Stimulated activated effector memory CD8-positive, alpha-beta T cell treated with anti-CD3 and anti-CD28 coated beads, Interleukin-12 subunit alpha, Interleukin-12 subunit beta, amount 100 ng/mL, for 72 hours (primary cell): ENCODE measurements around the gene DCLK1.

Source experiments
- ATAC-seq: fragments of 150-1000 bp; cut with Tn5 transposase; 2 replicates; pipeline ENCODE4 v1.10.0; 2021
- DNase-seq, 2 donors: peaks; one replicate each; pipeline ENCODE4 v3.0.0; 2021 to 2022; ENCODE audit warnings: low spot score in 2 of 2
- H3K27ac Mint-ChIP-seq: one replicate; pipeline ENCODE4 v1.8.0; 2022; ENCODE audit warnings: mild to moderate bottlenecking, mixed read lengths
- H3K36me3 Mint-ChIP-seq: one replicate; pipeline ENCODE4 v1.8.0; 2022; ENCODE audit warnings: mild to moderate bottlenecking, mixed read lengths
- H3K4me1 Mint-ChIP-seq: one replicate; pipeline ENCODE4 v1.8.0; 2022; ENCODE audit warnings: mixed read lengths
- H3K4me3 Mint-ChIP-seq: one replicate; pipeline ENCODE4 v1.8.0; 2022; ENCODE audit warnings: mild to moderate bottlenecking, mixed read lengths
- H3K9me3 Mint-ChIP-seq: one replicate; pipeline ENCODE4 v1.8.0; 2022; ENCODE audit warnings: mixed read lengths

Gene DCLK1

GRCh38 chr13:35857769-35858168 is 273.4 kb downstream of the DCLK1 start:
- Mint-ChIP-seq H3K4me3 (no peak overlapping the region), H3K4me1 (no peaks in the 10 kb centered on the region), H3K9me3 (peaks cover 16% of the 10 kb centered on the region), H3K36me3 (no peaks in the 10 kb centered on the region), H3K27ac (no peak overlapping the region)
- no peak for DNase-seq
- no peak for ATAC-seq

GRCh38 chr13:35856721-35857364 is 274.3 kb downstream of the DCLK1 start:
- DNase-seq (no peak), ATAC-seq (no peak)
- no peaks in the 10 kb centered on the region for H3K4me1 Mint-ChIP-seq
- no peaks in the 10 kb centered on the region for H3K36me3 Mint-ChIP-seq
- no peak overlapping the region for H3K27ac Mint-ChIP-seq
- H3K4me3 Mint-ChIP-seq = no peak overlapping the region
- peaks cover 8% of the 10 kb centered on the region for H3K9me3 Mint-ChIP-seq

- Mint-ChIP-seq H3K9me3 (peaks cover 10% of the 10 kb centered on the region), H3K36me3 (no peaks in the 10 kb centered on the region), H3K27ac (no peak overlapping the region), H3K4me3 (no peak overlapping the region), H3K4me1 (no peaks in the 10 kb centered on the region)
- ATAC-seq (no peak), DNase-seq (no peak)
Observed at GRCh38 chr13:35856084-35856483, 275.1 kb downstream of the DCLK1 start.

DNA sequence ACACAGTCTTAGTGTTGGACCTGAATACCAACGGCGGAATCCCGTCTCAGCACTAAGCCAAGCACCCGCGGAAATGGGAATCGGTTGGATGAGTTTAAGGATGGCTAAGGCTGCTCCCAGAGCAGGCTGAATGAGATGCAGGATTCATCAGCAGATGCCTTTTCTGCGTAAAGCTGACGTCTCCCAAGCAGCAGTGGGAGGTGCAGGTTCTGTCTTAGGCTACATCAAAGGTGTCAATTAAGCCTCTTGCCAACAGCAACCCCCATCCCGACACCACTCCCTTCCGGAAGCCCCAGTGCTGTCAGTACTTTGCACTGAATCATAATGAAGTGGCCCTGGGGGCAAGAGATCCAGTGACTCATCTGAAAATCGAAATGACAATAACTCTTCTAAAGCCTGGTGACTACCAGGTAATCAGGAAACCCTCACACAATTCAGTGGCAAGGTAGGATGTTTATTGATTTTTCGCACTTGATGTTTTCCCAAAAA is 275.6 kb downstream of the DCLK1 start:
- ATAC-seq = no peak
- no peaks in the 10 kb centered on the region for H3K36me3 Mint-ChIP-seq
- H3K9me3 Mint-ChIP-seq = peaks cover 7% of the 10 kb centered on the region
- H3K4me3 Mint-ChIP-seq = no peak overlapping the region
- no peak overlapping the region for H3K27ac Mint-ChIP-seq
- no peak for DNase-seq
- H3K4me1 Mint-ChIP-seq = no peaks in the 10 kb centered on the region

DNA sequence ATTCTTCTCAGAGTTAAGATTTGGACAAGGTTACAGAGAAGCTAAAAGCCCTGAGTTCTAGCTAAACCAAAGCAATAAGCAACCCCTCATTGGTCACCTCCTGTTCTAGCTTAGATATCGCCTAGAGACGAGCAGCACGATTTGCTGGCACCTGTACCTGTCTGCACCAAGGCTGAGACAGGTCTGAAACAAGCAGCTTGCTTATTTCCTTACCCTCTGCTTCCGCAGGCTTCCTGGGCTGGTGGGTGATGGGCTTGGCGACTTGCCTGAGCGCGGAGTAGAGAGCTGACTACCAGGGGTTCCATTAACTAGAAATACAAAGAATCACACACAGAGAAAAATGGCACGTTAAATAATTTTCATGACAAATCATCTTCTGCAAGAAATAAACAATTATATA is 276.9 kb downstream of the DCLK1 start:
- Mint-ChIP-seq H3K36me3 (no peaks in the 10 kb centered on the region), H3K27ac (no peak overlapping the region), H3K9me3 (peaks cover 6% of the 10 kb centered on the region), H3K4me1 (no peaks in the 10 kb centered on the region), H3K4me3 (no peak overlapping the region)
- ATAC-seq (no peak), DNase-seq (no peak)

DNA sequence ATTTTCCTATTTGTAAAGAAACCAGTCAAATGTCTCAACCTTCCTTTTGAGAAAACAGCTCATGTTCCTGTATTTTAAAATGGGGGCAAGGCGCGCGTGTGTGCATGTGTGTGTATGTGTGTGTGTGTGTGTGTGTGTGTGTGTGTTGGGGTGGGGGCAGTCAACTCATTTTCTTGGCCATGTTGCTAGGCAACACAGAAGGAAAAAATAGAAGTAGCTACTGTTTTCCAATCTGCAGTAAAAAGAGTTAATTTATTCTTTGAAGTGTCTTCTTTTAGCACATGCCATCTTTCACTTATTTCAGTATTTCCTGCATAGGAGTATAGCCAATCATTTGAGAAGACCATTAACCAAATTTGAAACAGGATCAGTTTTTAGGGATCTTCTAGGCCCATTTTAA is 279.3 kb downstream of the DCLK1 start:
- H3K4me1 Mint-ChIP-seq = no peaks in the 10 kb centered on the region
- H3K9me3 Mint-ChIP-seq = peaks cover 2% of the 10 kb centered on the region
- DNase-seq (no peak), ATAC-seq (no peak)
- H3K27ac Mint-ChIP-seq = no peak overlapping the region
- H3K36me3 Mint-ChIP-seq = no peaks in the 10 kb centered on the region
- no peak overlapping the region for H3K4me3 Mint-ChIP-seq

DNA sequence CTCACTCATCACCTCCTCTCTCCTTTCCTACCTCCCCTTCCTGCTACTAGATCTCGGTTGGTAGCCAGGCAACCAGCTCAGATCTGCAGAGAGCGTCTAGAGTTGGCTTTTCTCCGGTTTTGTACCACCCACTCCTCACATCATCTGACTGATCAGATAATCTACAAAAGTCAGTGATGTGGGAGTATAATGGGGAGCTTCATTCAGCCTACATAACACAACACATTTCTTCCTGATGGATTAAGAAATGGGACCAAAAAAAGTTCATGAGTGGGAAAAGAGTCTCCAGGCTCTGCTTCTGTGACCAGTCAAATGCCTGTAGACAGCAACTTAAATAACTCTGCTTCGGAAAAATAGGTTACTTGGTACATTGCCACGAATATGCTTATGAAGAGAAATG is 279.8 kb downstream of the DCLK1 start:
- Mint-ChIP-seq H3K36me3 (no peaks in the 10 kb centered on the region), H3K4me1 (no peaks in the 10 kb centered on the region), H3K9me3 (peaks cover 2% of the 10 kb centered on the region), H3K27ac (no peak overlapping the region), H3K4me3 (no peak overlapping the region)
- DNase-seq (no peak), ATAC-seq (no peak)

GRCh38 chr13:35850569-35850968 is 280.6 kb downstream of the DCLK1 start:
- DNase-seq = no peak
- Mint-ChIP-seq H3K4me1 (no peaks in the 10 kb centered on the region), H3K4me3 (no peak overlapping the region), H3K36me3 (no peaks in the 10 kb centered on the region), H3K27ac (no peak overlapping the region), H3K9me3 (peaks cover 2% of the 10 kb centered on the region)
- no peak for ATAC-seq

DNA sequence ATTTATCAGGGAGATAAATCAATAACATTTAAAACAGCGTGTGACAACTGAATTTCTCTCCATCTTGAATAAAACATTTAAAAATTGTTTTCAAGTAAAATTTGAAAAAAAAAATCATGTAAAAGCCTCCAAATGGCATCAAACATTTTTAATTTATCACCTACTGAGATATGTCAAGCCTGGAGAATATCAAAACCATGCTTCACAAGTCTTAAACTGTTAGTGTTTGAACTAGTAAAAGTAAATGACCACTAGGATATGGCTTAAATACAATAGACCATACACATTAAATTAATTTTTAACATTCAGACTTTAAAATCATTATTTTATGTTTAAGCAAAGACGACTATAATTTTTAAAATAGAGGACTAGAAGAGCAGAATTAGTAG is 281.9 kb downstream of the DCLK1 start:
- no peak overlapping the region for H3K4me3 Mint-ChIP-seq
- DNase-seq = no peak
- H3K4me1 Mint-ChIP-seq = no peaks in the 10 kb centered on the region
- no peak for ATAC-seq
- H3K9me3 Mint-ChIP-seq = peaks cover 2% of the 10 kb centered on the region
- no peak overlapping the region for H3K27ac Mint-ChIP-seq
- H3K36me3 Mint-ChIP-seq = no peaks in the 10 kb centered on the region

DNA sequence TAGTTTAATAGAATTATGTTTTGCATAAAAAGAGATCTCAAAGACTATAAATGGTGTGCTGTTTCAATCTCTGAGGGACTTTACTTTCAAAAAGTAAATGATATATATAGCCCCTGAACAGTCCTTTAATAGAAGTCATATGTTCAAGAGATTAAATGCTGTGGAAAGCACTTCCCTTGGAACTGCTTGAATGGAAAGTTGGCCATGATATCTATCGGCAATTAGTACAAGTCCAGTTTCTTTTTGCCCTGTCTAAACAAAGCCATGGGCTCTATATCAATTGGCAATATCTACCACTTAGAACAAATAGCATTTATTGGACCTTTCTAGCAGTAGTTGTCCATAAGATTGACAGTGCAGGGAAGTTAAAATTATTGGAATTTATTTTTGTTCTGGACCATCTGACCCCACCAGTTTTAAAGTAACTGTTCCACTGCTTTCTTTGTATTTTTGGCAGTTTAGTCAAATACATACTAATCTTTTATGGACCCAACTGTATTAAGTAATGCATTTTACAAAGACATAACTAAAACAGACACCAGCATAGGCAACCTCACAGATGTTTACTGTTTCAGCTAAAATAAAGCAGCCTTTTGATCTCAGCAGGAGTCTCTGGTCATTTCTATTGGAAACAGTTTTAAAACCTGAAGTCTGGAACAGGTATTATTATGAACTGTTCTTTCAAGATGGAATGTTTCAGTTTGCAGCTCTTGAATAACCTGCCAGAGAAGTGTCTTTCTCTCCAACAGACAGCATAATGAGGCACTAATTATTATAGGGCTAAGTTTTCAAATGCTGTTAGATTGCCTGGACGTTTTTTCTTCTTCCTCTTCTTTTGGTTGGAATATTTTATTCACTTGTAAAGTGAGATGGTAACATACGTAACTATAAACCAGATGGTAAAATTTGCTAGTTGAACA is 282.6 kb downstream of the DCLK1 start:
- Mint-ChIP-seq H3K36me3 (no peaks in the 10 kb centered on the region), H3K9me3 (peaks cover 2% of the 10 kb centered on the region), H3K27ac (no peak overlapping the region), H3K4me1 (no peaks in the 10 kb centered on the region), H3K4me3 (no peak overlapping the region)
- DNase-seq (no peak), ATAC-seq (no peak)

DNA sequence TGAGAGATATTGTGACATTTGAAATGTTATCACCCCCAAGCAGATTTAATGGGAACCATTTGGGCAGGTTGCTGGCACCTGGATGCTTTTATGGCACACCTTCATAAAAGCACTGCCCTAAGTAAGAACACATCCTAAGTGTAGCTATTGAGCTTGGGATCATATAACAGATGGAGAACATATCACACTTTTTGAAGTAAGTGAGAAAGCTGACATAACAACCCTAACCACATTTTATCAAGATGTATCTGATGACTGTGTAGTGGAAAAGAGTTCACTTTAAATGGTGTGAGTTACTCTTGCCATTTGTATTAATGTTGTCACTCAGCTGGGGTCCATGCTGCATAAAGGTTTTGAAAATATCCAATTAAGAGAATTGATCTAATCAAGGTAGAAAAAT is 287.9 kb downstream of the DCLK1 start:
- H3K36me3 Mint-ChIP-seq = no peaks in the 10 kb centered on the region
- peaks cover 2% of the 10 kb centered on the region for H3K9me3 Mint-ChIP-seq
- H3K4me3 Mint-ChIP-seq = no peak overlapping the region
- H3K27ac Mint-ChIP-seq = no peak overlapping the region
- DNase-seq (no peak), ATAC-seq (no peak)
- H3K4me1 Mint-ChIP-seq = no peaks in the 10 kb centered on the region

DNA sequence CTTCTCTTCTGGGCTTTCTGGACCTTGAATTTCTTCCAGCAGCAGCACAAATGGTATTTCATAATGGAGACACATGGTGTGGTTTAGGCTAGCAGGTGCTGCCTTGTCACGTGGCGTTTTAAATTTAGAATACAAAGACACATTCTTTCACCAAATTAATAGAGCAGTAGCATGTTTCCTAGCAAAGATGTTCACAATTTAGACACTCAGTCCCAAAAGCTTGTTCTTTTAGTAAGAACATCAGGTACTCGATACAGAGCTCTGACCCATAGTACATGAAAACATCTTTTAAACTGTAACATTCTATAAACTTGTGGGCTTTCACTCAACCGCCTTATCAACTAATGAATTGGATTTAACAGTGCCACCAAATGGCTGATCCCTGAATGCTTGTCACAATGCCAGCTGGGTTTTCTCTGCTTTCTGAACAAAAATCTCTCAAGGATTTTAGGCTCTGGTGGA is 290.1 kb downstream of the DCLK1 start:
- H3K27ac Mint-ChIP-seq = no peak overlapping the region
- H3K36me3 Mint-ChIP-seq = no peaks in the 10 kb centered on the region
- H3K9me3 Mint-ChIP-seq = peaks cover 2% of the 10 kb centered on the region
- no peak for ATAC-seq
- no peak overlapping the region for H3K4me3 Mint-ChIP-seq
- H3K4me1 Mint-ChIP-seq = no peaks in the 10 kb centered on the region
- no peak for DNase-seq

- H3K27ac Mint-ChIP-seq = no peak overlapping the region
- H3K4me3 Mint-ChIP-seq = no peak overlapping the region
- no peaks in the 10 kb centered on the region for H3K4me1 Mint-ChIP-seq
- no peak for DNase-seq
- peaks cover 6% of the 10 kb centered on the region for H3K9me3 Mint-ChIP-seq
- ATAC-seq = no peak
- H3K36me3 Mint-ChIP-seq = no peaks in the 10 kb centered on the region
Observed at GRCh38 chr13:35839806-35840205, 291.4 kb downstream of the DCLK1 start.

- H3K27ac Mint-ChIP-seq = no peak overlapping the region
- DNase-seq (no peak), ATAC-seq (no peak)
- no peaks in the 10 kb centered on the region for H3K4me1 Mint-ChIP-seq
- H3K36me3 Mint-ChIP-seq = no peaks in the 10 kb centered on the region
- H3K4me3 Mint-ChIP-seq = no peak overlapping the region
- H3K9me3 Mint-ChIP-seq = peaks cover 6% of the 10 kb centered on the region
Observed at GRCh38 chr13:35838356-35838755, 292.8 kb downstream of the DCLK1 start.

DNA sequence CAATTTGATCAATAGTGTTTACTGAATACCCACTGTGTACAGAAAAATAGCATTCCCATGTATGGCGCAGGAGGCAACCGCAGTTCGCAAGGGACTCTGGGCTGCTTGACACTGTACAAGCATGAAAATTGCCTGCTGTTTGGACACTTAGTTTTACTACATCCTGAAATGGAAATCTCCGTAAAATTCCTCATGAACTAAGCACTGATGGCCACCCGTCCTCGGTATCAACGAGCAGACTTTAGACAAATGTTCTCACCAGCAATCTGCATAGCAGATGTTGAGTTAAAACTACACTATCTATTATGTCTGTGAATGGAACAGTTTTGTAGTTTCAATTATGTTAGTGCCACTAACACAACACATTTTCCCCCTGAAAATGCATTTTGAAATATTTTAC is 294.7 kb downstream of the DCLK1 start:
- DNase-seq (no peak), ATAC-seq (no peak)
- H3K9me3 Mint-ChIP-seq = peaks cover 11% of the 10 kb centered on the region
- H3K4me1 Mint-ChIP-seq = no peaks in the 10 kb centered on the region
- H3K4me3 Mint-ChIP-seq = no peak overlapping the region
- H3K36me3 Mint-ChIP-seq = no peaks in the 10 kb centered on the region
- H3K27ac Mint-ChIP-seq = no peak overlapping the region

- Mint-ChIP-seq H3K4me3 (no peak overlapping the region), H3K36me3 (no peaks in the 10 kb centered on the region), H3K4me1 (no peaks in the 10 kb centered on the region), H3K27ac (no peak overlapping the region), H3K9me3 (peaks cover 11% of the 10 kb centered on the region)
- ATAC-seq = no peak
- no peak for DNase-seq
Observed at GRCh38 chr13:35835989-35836388, 295.2 kb downstream of the DCLK1 start.
